Vagina (tissue), 2 donors: ENCODE data around the gene CAPS2. TPM values are rescaled to one million over a fixed set of nuclear protein-coding genes. Genes with fewer than 3 reads are reported as not detected.

Experiments used
- DNase-seq, 2 donors: peaks; one replicate each; pipeline ENCODE4 v3.0.0-alpha.2; 2017; ENCODE audit errors: extremely low spot score in 2 of 2
- H3K27ac ChIP-seq: fragments of 200-600 bp; sonication (generic); one replicate; pipeline ENCODE4 v1.5.1; 2019
- H3K27me3 ChIP-seq: fragments of 200-600 bp; sonication (generic); one replicate; pipeline ENCODE4 v1.5.1; 2019
- H3K36me3 ChIP-seq, 2 donors: fragments of 200-600 bp; sonication (generic); one replicate each; pipeline ENCODE4 v1.5.1; 2017 to 2019
- H3K4me1 ChIP-seq: fragments of 200-600 bp; sonication (generic); one replicate; pipeline ENCODE4 v1.5.1; 2019
- H3K4me3 ChIP-seq, 2 donors: fragments of 200-600 bp; sonication (generic); 1 replicate in 1 of 2; 2 replicates in 1 of 2; pipeline ENCODE4 v1.5.1; 2016 to 2019
- H3K9me3 ChIP-seq: fragments of 200-600 bp; sonication (generic); one replicate; pipeline ENCODE4 v1.5.1; 2019
- CTCF ChIP-seq, 3 experiments: fragments of 450-650 bp in 2 of 3; fragments of 200-600 bp in 1 of 3; sonication (generic) in 1 of 3; IDR thresholded peaks; one replicate each; pipeline ENCODE4 v1.5.1; 2017 to 2019; ENCODE audit warnings: antibody characterized with exemption in 3 of 3, mild to moderate bottlenecking in 2 of 3, moderate library complexity in 2 of 3
- POLR2A ChIP-seq, 2 donors: fragments of 450-650 bp; IDR thresholded peaks; one replicate each; pipeline ENCODE4 v1.6.1; 2017; ENCODE audit warnings: antibody characterized with exemption in 2 of 2, mild to moderate bottlenecking in 2 of 2, moderate library complexity in 2 of 2
- POLR2AphosphoS5 ChIP-seq, 2 donors: sonication (generic); formaldehyde crosslinking; IDR thresholded peaks; one replicate each; pipeline ENCODE4 v1.9.0; 2017; ENCODE audit warnings: antibody characterized with exemption in 2 of 2, mild to moderate bottlenecking in 2 of 2, low read depth in 1 of 2; ENCODE audit not compliant: insufficient read depth in 1 of 2
- intact Hi-C: fragments of 100-400 bp; cut with DNase I; formaldehyde crosslinking; loops from one replicate; pipeline ENCODE4 v1.15.1; 2023
- total RNA-seq: library from RNA; depleted of rRNA; stranded (reverse); fragments of >200 nt; gene quantifications from one replicate; pipeline ENCODE4 v1.2.3, GENCODE V29; 2016

CAPS2 gene
- total RNA-seq, 1 donor from 2014 or later: 24.6 TPM

- Histone ChIP-seq H3K36me3 (no peaks in the 10 kb centered on the region), H3K4me3 (no peak overlapping the region), H3K27ac (no peak overlapping the region), H3K4me1 (no peaks in the 10 kb centered on the region), H3K27me3 (no peaks in the 10 kb centered on the region), H3K9me3 (no peaks in the 10 kb centered on the region)
- DNase-seq: no peak
- intact Hi-C loops: no loop called here
- TF ChIP-seq POLR2A (IDR thresholded peaks at IDR 0.05) (no peak), CTCF (IDR thresholded peaks at IDR 0.05) (no peak), POLR2AphosphoS5 (IDR thresholded peaks at IDR 0.05; ENCODE audit: insufficient read depth in 1 of 2, low read depth in 1 of 2) (no peak)
These were observed 72.6 kb downstream of the CAPS2 start for GRCh38 chr12:75257510-75257909.

- no peak for DNase-seq
- intact Hi-C loops: no loop called here
- no peaks in the 10 kb centered on the region for H3K4me1 ChIP-seq
- H3K4me3 ChIP-seq: no peak overlapping the region
- H3K9me3 ChIP-seq: no peaks in the 10 kb centered on the region
- no peak overlapping the region for H3K27ac ChIP-seq
- no peaks in the 10 kb centered on the region for H3K27me3 ChIP-seq
- H3K36me3 ChIP-seq: no peaks in the 10 kb centered on the region
- no peak for TF ChIP-seq CTCF (IDR thresholded peaks at IDR 0.05)
- TF ChIP-seq POLR2AphosphoS5 (IDR thresholded peaks at IDR 0.05; ENCODE audit: insufficient read depth in 1 of 2, low read depth in 1 of 2): no peak
- TF ChIP-seq POLR2A (IDR thresholded peaks at IDR 0.05): no peak
These were observed 85.0 kb downstream of the CAPS2 start for GRCh38 chr12:75245108-75245507.

- DNase-seq: no peak
- TF ChIP-seq CTCF (IDR thresholded peaks at IDR 0.05) (no peak), POLR2AphosphoS5 (IDR thresholded peaks at IDR 0.05; ENCODE audit: insufficient read depth in 1 of 2, low read depth in 1 of 2) (no peak), POLR2A (IDR thresholded peaks at IDR 0.05) (no peak)
- H3K4me3 ChIP-seq: no peak overlapping the region
These were observed 90.1 kb downstream of the CAPS2 start for GRCh38 chr12:75239987-75240386.

GRCh38 chr12:75236206-75236605, 93.9 kb downstream of the CAPS2 start:
- H3K27ac ChIP-seq: no peak overlapping the region
- no peak for DNase-seq
- H3K36me3 ChIP-seq: no peaks in the 10 kb centered on the region
- no peaks in the 10 kb centered on the region for H3K4me1 ChIP-seq
- H3K9me3 ChIP-seq: no peaks in the 10 kb centered on the region
- TF ChIP-seq POLR2AphosphoS5 (IDR thresholded peaks at IDR 0.05; ENCODE audit: insufficient read depth in 1 of 2, low read depth in 1 of 2) (no peak), CTCF (IDR thresholded peaks at IDR 0.05) (no peak), POLR2A (IDR thresholded peaks at IDR 0.05) (no peak)
- no peak overlapping the region for H3K4me3 ChIP-seq
- intact Hi-C loops: no loop called here
- no peaks in the 10 kb centered on the region for H3K27me3 ChIP-seq

More at GRCh38 chr12:75239987-75240386, 90.1 kb downstream of the CAPS2 start:
- H3K27me3 ChIP-seq: no peaks in the 10 kb centered on the region
- H3K4me1 ChIP-seq: no peaks in the 10 kb centered on the region
- H3K9me3 ChIP-seq: no peaks in the 10 kb centered on the region
- intact Hi-C loops: no loop called here
- H3K36me3 ChIP-seq: no peaks in the 10 kb centered on the region
- no peak overlapping the region for H3K27ac ChIP-seq

GRCh38 chr12:75227132-75227531, 103.0 kb downstream of the CAPS2 start:
- Histone ChIP-seq H3K4me3 (no peak overlapping the region), H3K27me3 (no peaks in the 10 kb centered on the region)
- DNase-seq: no peak

More at GRCh38 chr12:75227132-75227531, 103.0 kb downstream of the CAPS2 start:
- H3K9me3 ChIP-seq: no peaks in the 10 kb centered on the region
- H3K4me1 ChIP-seq: no peaks in the 10 kb centered on the region
- TF ChIP-seq POLR2A (IDR thresholded peaks at IDR 0.05) (no peak), CTCF (IDR thresholded peaks at IDR 0.05) (no peak), POLR2AphosphoS5 (IDR thresholded peaks at IDR 0.05; ENCODE audit: insufficient read depth in 1 of 2, low read depth in 1 of 2) (no peak)
- H3K27ac ChIP-seq: no peak overlapping the region
- intact Hi-C loops: no loop called here
- H3K36me3 ChIP-seq: no peaks in the 10 kb centered on the region

Other genes with a start within 250 kb of the CAPS2 start
- 0.25 TPM for gene KCNC2, start 120.5 kb downstream of the CAPS2 start, total RNA-seq
- not detected for gene GLIPR1L1, start 4.3 kb upstream of the CAPS2 start, total RNA-seq
- gene GLIPR1L2, start 60.8 kb upstream of the CAPS2 start, total RNA-seq: 1.2 TPM
- 6.6 TPM for gene GLIPR1, start 150.4 kb upstream of the CAPS2 start, total RNA-seq
- 21.4 TPM for gene KRR1, start 181.3 kb upstream of the CAPS2 start, total RNA-seq